Endothelial cell (in vitro differentiated cells): ENCODE results near the gene CDC42BPG. TPM values are rescaled to one million over a fixed set of nuclear protein-coding genes. Genes with fewer than 3 reads are reported as not detected.
A peak's percentile ranks its signal among the peaks of the same experiment; 100 is the strongest.

Experiments used
- DNase-seq: peaks from one replicate; pipeline ENCODE4 v3.0.0; 2021; ENCODE audit warnings: low spot score
- H3K27ac Mint-ChIP-seq: one replicate; pipeline ENCODE4 v1.8.0; 2021; ENCODE audit warnings: mixed read lengths, inconsistent platforms; ENCODE audit not compliant: unreplicated experiment
- H3K27me3 Mint-ChIP-seq: one replicate; pipeline ENCODE4 v1.8.0; 2021; ENCODE audit warnings: mild to moderate bottlenecking, moderate library complexity, mixed read lengths, inconsistent platforms; ENCODE audit not compliant: unreplicated experiment
- H3K36me3 Mint-ChIP-seq: one replicate; pipeline ENCODE4 v1.8.0; 2021; ENCODE audit warnings: mild to moderate bottlenecking, low read depth, mixed read lengths, inconsistent platforms; ENCODE audit not compliant: unreplicated experiment
- H3K4me1 Mint-ChIP-seq: one replicate; pipeline ENCODE4 v1.8.0; 2021; ENCODE audit warnings: mild to moderate bottlenecking, mixed read lengths, inconsistent platforms; ENCODE audit not compliant: unreplicated experiment
- H3K4me3 Mint-ChIP-seq: one replicate; pipeline ENCODE4 v1.8.0; 2021; ENCODE audit warnings: mild to moderate bottlenecking, mixed read lengths, inconsistent platforms; ENCODE audit not compliant: unreplicated experiment
- H3K9me3 Mint-ChIP-seq: one replicate; pipeline ENCODE4 v1.8.0; 2021; ENCODE audit warnings: mixed read lengths, inconsistent platforms; ENCODE audit not compliant: unreplicated experiment
- CTCF ChIP-seq: fragments of 200-600 bp; sonication (generic); IDR thresholded peaks from one replicate; pipeline ENCODE4 v1.5.0; 2021; ENCODE audit warnings: antibody characterized with exemption; ENCODE audit not compliant: unreplicated experiment
- total RNA-seq: library from RNA; stranded (reverse); fragmentation: NEBNext Ultra II Directional; extraction: Animal tissue kit (Norgen Biotek cat#: 25700); gene quantifications from one replicate; pipeline ENCODE4 v1.2.1, GENCODE V29; 2021; ENCODE audit not compliant: unreplicated experiment

The CDC42BPG gene
- total RNA-seq, 1 donor from 2014 or later = 4.1 TPM

DNA sequence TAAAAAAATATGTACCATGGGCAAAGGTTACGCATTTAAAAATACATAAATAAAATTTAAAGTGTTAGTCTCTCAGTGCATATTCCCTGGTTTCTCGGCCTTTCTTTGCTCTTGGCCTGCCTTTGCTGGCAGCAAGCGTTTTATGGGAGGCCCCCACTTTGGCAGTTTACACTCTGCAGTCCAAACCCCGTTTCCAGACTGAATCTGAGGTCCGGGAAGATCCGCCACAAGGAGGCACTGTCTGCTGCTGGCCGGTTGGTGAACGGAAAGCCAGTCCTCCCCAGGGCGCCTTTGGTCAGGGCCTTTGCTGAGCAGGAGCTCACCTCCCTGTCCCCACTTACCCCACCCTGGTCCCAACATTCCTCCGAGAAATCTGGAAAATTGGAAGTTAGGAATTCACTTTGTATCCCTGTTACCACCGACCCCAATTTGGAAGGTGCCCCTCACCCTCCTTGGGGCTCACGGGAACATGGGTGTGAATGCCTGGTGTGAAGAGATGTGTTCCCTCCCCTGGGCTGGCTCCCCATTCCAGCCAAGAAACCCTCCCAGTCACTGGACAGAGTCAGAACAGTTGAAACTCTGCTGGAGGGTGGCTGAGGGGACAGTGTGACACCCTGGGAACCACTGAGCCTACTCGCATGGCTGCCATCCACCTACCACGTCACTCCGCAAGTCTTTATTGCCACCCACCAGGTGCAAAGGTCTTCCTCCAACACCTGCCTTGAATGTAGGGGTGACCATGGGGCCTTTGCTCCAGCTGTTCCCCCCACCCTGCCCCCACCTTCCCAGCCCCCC, 56.7 kb downstream of the CDC42BPG start:
- TF ChIP-seq CTCF = peak; percentile 41
- Mint-ChIP-seq H3K27me3 (peaks cover 12% of the 10 kb centered on the region), H3K36me3 (peaks cover 9% of the 10 kb centered on the region), H3K4me1 (no peaks in the 10 kb centered on the region), H3K4me3 (no peak overlapping the region), H3K9me3 (no peaks in the 10 kb centered on the region), H3K27ac (no peak overlapping the region)
- DNase-seq = peak; percentile 79

- no peaks in the 10 kb centered on the region for H3K4me1 Mint-ChIP-seq
- no peaks in the 10 kb centered on the region for H3K9me3 Mint-ChIP-seq
- H3K27ac Mint-ChIP-seq = no peak overlapping the region
- no peak overlapping the region for H3K4me3 Mint-ChIP-seq
- H3K27me3 Mint-ChIP-seq = peaks cover 7% of the 10 kb centered on the region
- peaks cover 9% of the 10 kb centered on the region for H3K36me3 Mint-ChIP-seq
- no peak for DNase-seq
- TF ChIP-seq CTCF = no peak
Measured at GRCh38 chr11:64786308-64786707, 58.1 kb downstream of the CDC42BPG start.

DNA sequence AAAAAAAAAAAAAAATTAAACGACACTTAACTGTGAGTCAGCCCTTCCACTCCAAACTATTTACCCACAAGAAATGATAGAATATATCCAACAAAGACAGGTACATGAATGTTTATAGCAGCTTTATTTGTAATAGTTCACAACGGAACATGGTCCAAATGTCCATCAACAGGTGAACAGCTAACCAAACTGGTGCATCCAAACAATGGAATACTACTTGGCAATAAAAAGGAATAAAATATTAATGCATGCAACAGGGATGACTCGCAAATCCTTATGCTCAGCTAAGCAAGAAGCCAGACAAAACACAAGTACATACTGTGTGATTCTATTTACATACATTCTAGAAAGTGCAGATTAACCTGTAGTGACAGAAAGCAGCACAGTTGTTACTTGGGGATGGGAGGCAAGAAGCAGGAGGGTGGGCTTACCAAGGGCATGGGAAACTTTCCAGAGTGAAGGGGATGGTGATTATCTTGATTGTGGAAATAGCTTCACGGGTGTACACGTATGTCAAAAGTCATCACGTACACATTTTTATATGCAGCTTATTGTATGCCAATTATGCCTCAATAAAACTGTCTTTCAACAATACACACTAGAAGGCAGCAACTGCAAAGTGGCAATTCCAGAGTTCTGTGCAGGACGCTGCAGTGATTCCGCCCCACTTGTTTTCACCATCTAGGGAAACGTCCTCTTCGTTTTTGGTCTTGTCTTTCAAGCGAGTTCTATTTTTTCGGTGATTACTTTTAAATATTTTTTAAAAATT, 59.5 kb downstream of the CDC42BPG start:
- Mint-ChIP-seq H3K27me3 (peaks cover 5% of the 10 kb centered on the region), H3K4me1 (no peaks in the 10 kb centered on the region), H3K9me3 (no peaks in the 10 kb centered on the region), H3K4me3 (no peak overlapping the region), H3K27ac (no peak overlapping the region), H3K36me3 (peaks cover under 1% of the 10 kb centered on the region)
- no peak for DNase-seq
- TF ChIP-seq CTCF = no peak

DNA sequence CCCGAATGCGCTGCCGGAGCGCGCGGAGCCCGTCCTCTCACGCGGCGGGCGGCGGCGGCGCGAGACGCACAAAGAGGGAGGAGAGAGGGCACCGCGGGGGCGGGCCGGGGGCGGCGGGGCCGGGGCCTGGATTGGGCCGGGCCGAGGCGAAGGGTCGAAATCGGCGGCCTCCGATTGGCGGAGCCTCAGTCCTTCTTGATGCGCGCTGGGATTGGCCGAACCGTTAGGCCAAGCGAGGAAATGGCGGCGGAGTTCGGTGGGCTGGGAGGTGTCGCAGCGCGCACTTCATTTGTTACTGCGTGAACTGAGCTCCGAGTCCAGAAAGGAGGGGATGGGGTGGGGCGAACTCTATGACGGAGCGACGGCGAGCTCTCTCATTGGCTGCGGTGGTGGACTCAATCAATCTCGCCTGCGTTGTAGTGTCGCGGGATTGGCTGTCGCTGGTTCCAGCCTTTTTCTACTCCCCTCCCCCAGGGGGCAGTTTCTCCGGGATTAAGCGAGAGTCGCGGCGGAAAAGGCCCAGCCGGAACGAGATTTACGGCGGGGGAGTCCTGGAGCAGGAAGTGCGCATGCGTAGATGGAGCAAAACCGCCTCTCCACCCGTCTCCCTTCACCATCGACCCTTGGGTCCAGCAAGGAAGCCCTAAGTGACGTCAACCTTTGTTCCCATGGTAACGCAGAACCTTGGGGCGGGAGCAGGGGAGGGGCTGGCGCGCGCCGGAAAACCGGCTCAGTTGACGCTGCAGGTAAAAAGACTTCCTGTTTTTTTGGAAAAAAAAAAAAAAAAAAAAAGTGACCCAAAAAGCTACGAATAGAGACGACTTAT, 65.8 kb downstream of the CDC42BPG start, which contains the start of gene SF1:
Gene SF1, minus strand, starts transcription at position 70 of the 826 bp plus-strand sequence. CDS start 150 bp downstream, outside the sequence.
- Mint-ChIP-seq H3K27ac (peak within 1 kb of the TSS; percentile 99), H3K9me3 (no peaks in the 10 kb centered on the region), H3K36me3 (peaks cover 31% of the 10 kb centered on the region), H3K27me3 (peaks cover 13% of the 10 kb centered on the region), H3K4me3 (peak within 1 kb of the TSS; percentile 98), H3K4me1 (peaks cover 35% of the 10 kb centered on the region)
- peak; percentile 11 for TF ChIP-seq CTCF
- DNase-seq = peak; percentile 98
